Thyroid gland (tissue), 4 donors: ENCODE data around the gene ATG3. TPM values are rescaled to one million over a fixed set of nuclear protein-coding genes. Genes with fewer than 3 reads are reported as not detected.

Experiments
- DNase-seq, 2 donors: peaks; one replicate each; pipeline ENCODE4 v3.0.0-alpha.2; 2019
- H3K27ac ChIP-seq, 3 donors: fragments of 200-600 bp; sonication (generic); 1 replicate in 2 of 3; 2 replicates in 1 of 3; pipeline ENCODE4 v1.5.1; 2016 to 2019; ENCODE audit warnings: mild to moderate bottlenecking in 1 of 3, moderate library complexity in 1 of 3
- H3K27me3 ChIP-seq: fragments of 200-600 bp; sonication (generic); one replicate; pipeline ENCODE4 v1.5.1; 2019
- H3K36me3 ChIP-seq, 2 donors: fragments of 200-600 bp; sonication (generic); one replicate each; pipeline ENCODE4 v1.5.1; 2016 to 2019
- H3K4me1 ChIP-seq, 2 donors: fragments of 200-600 bp; sonication (generic); one replicate each; pipeline ENCODE4 v1.5.1; 2017 to 2019
- H3K4me3 ChIP-seq, 3 donors: fragments of 200-600 bp; sonication (generic); replicated peaks in 1 of 3; 1 replicate in 2 of 3; 2 replicates in 1 of 3; pipeline ENCODE4 v1.5.1; 2016; ENCODE audit warnings: mild to moderate bottlenecking in 1 of 3
- H3K9me3 ChIP-seq: fragments of 200-600 bp; sonication (generic); one replicate; pipeline ENCODE4 v1.5.1; 2017
- POLR2A ChIP-seq, 2 donors: fragments of 450-650 bp; IDR thresholded peaks; one replicate each; pipeline ENCODE4 v1.6.1; 2017; ENCODE audit warnings: antibody characterized with exemption in 2 of 2, mild to moderate bottlenecking in 2 of 2, moderate library complexity in 1 of 2
- WGBS, 2 donors: methylation state at CpG; one replicate each; pipeline ENCODE4 v1.1.5; 2017; 5-methylcytosine and 5-hydroxymethylcytosine counted together
- intact Hi-C: fragments of 100-400 bp; cut with DNase I; formaldehyde crosslinking; loops from one replicate; pipeline ENCODE4 v1.15.1; 2023
- total RNA-seq, 4 donors: library from RNA; depleted of rRNA; stranded (reverse); fragments of >200 nt; gene quantifications; one replicate each; pipeline ENCODE4 v1.2.3, GENCODE V29; 2016
- TF ChIP-seq, protein P1 (sequence below), 6 experiments: fragments of 200-600 bp in 3 of 6; fragments of 450-650 bp in 3 of 6; sonication (generic) in 3 of 6; IDR thresholded peaks; one replicate each; pipeline ENCODE4 v1.5.1; 2016 to 2019; ENCODE audit warnings: antibody characterized with exemption in 6 of 6, mild to moderate bottlenecking in 2 of 6, inconsistent platforms in 1 of 6, moderate library complexity in 1 of 6

Gene ATG3
- total RNA-seq, 4 donors from 2014 or later, result 68.5 to 117 (median 80.9) TPM

DNA sequence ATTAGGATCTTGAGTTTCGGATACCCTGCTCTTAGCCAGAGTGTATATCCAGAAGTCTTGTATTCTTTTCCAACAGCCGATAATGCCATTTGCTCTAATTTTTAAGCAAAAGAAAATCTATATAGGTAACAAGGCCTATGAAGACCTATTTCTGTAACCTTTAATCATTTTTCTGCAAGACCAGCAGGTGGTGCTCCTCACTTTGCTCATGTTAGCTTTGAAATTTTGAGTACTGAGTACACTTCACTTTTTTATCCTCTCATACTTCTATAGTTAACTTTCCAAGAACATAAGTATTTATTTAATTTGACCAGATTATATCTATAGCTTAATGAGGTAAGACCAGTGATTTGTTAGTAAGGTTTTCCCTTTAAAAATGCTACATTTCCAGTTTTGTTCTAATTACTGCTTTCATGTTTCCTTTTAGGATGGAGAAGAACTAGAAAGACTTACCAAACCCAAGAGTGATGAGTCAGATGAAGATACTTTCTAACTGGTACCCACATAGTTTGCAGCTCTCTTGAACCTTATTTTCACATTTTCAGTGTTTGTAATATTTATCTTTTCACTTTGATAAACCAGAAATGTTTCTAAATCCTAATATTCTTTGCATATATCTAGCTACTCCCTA is 20.6 kb upstream of the ATG3 start:
- Histone ChIP-seq H3K27me3 (no peaks in the 10 kb centered on the region), H3K27ac (no peak overlapping the region), H3K4me1 (no peaks in the 10 kb centered on the region), H3K36me3 (peaks cover 13% of the 10 kb centered on the region in 2 donors), H3K4me3 (no peak overlapping the region), H3K9me3 (no peaks in the 10 kb centered on the region)
- peak; percentile 15 to 49 for DNase-seq
- WGBS, 2 donors, result 63 to 67% methylated on average over 2 of the region's 2 CpGs
- no peak for TF ChIP-seq POLR2A (IDR thresholded peaks at IDR 0.05)
- TF ChIP-seq, protein P1, sequence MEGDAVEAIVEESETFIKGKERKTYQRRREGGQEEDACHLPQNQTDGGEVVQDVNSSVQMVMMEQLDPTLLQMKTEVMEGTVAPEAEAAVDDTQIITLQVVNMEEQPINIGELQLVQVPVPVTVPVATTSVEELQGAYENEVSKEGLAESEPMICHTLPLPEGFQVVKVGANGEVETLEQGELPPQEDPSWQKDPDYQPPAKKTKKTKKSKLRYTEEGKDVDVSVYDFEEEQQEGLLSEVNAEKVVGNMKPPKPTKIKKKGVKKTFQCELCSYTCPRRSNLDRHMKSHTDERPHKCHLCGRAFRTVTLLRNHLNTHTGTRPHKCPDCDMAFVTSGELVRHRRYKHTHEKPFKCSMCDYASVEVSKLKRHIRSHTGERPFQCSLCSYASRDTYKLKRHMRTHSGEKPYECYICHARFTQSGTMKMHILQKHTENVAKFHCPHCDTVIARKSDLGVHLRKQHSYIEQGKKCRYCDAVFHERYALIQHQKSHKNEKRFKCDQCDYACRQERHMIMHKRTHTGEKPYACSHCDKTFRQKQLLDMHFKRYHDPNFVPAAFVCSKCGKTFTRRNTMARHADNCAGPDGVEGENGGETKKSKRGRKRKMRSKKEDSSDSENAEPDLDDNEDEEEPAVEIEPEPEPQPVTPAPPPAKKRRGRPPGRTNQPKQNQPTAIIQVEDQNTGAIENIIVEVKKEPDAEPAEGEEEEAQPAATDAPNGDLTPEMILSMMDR (IDR thresholded peaks at IDR 0.05), result peak; percentile 39 to 80 (median 62)
- intact Hi-C loops, result loop anchor here (5.0 to 10.0 kb wide), 3 partner anchors 60 to 392 kb away; partner anchors contain the start of genes CCDC80 and CD200R1

GRCh38 chr3:112579697-112580096 is 17.9 kb upstream of the ATG3 start:
- intact Hi-C loops, result loop anchor here (5.0 to 10.0 kb wide), 3 partner anchors 63 to 395 kb away; partner anchors contain the start of genes CCDC80 and CD200R1
- no peak overlapping the region for H3K4me3 ChIP-seq
- DNase-seq, result no peak
- 73 to 77% methylated on average over 3 of the region's 3 CpGs for WGBS, 2 donors
- H3K36me3 ChIP-seq, result peaks cover 11 to 13% of the 10 kb centered on the region in 2 donors
- no peaks in the 10 kb centered on the region for H3K4me1 ChIP-seq
- H3K9me3 ChIP-seq, result no peaks in the 10 kb centered on the region
- TF ChIP-seq, protein P1 (IDR thresholded peaks at IDR 0.05), result no peak
- TF ChIP-seq POLR2A (IDR thresholded peaks at IDR 0.05), result no peak
- no peaks in the 10 kb centered on the region for H3K27me3 ChIP-seq
- H3K27ac ChIP-seq, result peak overlapping the region in 2 of 3 donors; percentile 8 to 36

DNA sequence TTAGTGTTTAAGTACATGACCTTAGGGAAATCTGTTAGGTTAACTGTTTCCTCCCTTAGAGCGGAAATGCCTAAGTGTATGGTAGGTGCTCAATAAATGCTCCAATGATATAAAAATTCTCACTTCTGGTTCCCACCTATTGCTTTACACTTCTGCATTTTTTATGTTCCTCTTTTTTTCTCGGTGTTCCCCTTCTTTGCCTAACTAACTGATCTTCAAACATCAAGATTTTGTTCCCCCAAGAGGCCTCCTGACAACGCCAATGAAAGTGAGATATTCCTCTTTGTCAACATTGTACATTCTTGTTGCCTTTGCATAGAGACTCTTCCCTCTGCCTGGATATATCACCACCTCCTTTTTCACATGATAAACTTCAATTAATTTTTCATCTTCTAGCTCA is 17.5 kb upstream of the ATG3 start:
- Histone ChIP-seq H3K4me1 (no peaks in the 10 kb centered on the region), H3K9me3 (no peaks in the 10 kb centered on the region), H3K4me3 (no peak overlapping the region), H3K27ac (no peak overlapping the region), H3K36me3 (peaks cover 6 to 13% of the 10 kb centered on the region in 2 donors), H3K27me3 (no peaks in the 10 kb centered on the region)
- 92 to 94% methylated on average over 3 of the region's 3 CpGs for WGBS, 2 donors
- intact Hi-C loops, result no loop called here
- no peak for DNase-seq
- TF ChIP-seq, protein P1 (IDR thresholded peaks at IDR 0.05), result no peak
- no peak for TF ChIP-seq POLR2A (IDR thresholded peaks at IDR 0.05)

DNA sequence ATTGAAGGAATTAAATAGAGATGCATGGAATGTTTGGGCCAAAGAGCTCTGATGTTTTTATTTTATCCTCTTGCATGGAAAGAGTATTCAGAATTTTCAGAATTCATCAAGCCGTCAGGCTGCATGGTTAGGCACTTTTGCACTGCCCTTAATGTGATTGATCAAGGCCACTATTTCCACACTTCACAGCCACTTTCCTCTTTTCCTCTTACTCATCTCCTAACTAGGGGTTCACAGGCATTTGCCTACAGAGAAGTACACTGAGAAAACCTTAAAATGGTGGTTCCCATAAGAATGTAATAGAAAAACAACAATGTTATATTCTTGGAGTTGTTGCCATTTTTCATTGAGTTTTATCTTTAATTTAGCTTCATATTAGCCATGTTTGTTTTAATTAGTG is 10.9 kb upstream of the ATG3 start:
- Histone ChIP-seq H3K36me3 (peaks cover 15 to 24% of the 10 kb centered on the region in 2 donors), H3K27me3 (no peaks in the 10 kb centered on the region), H3K9me3 (no peaks in the 10 kb centered on the region), H3K4me1 (no peaks in the 10 kb centered on the region), H3K4me3 (no peak overlapping the region), H3K27ac (no peak overlapping the region)
- no peak for DNase-seq
- WGBS, 2 donors, result 90 to 95% methylated on average over 1 of the region's 1 CpG
- TF ChIP-seq, protein P1 (IDR thresholded peaks at IDR 0.05), result no peak
- no peak for TF ChIP-seq POLR2A (IDR thresholded peaks at IDR 0.05)
- intact Hi-C loops, result no loop called here

- peaks cover 15 to 24% of the 10 kb centered on the region in 2 donors for H3K36me3 ChIP-seq
- intact Hi-C loops, result no loop called here
- WGBS, 2 donors, result 67 to 76% methylated on average over 1 of the region's 1 CpG
These were observed 7.5 kb upstream of the ATG3 start for GRCh38 chr3:112569265-112569664.

More at GRCh38 chr3:112569265-112569664, 7.5 kb upstream of the ATG3 start:
- H3K9me3 ChIP-seq, result no peaks in the 10 kb centered on the region
- H3K27ac ChIP-seq, result no peak overlapping the region
- DNase-seq, result no peak
- H3K27me3 ChIP-seq, result no peaks in the 10 kb centered on the region
- peaks cover 0 to 10% of the 10 kb centered on the region in 2 donors for H3K4me1 ChIP-seq
- H3K4me3 ChIP-seq, result no peak overlapping the region
- TF ChIP-seq, protein P1 (IDR thresholded peaks at IDR 0.05), result no peak
- no peak for TF ChIP-seq POLR2A (IDR thresholded peaks at IDR 0.05)
